GM19328 (cell line): Measurements from ENCODE around the gene GRPR.
"Not testable (repeated sequence)": the region's sequence is repeated elsewhere in the genome, so short reads cannot be mapped to it uniquely, and the experiment has no call there.

Experiments
- ATAC-seq: cut with Tn5 transposase; IDR thresholded peaks from one replicate; pipeline ENCODE4 v1.9.1; 2021; ENCODE audit warnings: mild to moderate bottlenecking, moderate library complexity; ENCODE audit not compliant: unreplicated experiment

GRPR gene

DNA sequence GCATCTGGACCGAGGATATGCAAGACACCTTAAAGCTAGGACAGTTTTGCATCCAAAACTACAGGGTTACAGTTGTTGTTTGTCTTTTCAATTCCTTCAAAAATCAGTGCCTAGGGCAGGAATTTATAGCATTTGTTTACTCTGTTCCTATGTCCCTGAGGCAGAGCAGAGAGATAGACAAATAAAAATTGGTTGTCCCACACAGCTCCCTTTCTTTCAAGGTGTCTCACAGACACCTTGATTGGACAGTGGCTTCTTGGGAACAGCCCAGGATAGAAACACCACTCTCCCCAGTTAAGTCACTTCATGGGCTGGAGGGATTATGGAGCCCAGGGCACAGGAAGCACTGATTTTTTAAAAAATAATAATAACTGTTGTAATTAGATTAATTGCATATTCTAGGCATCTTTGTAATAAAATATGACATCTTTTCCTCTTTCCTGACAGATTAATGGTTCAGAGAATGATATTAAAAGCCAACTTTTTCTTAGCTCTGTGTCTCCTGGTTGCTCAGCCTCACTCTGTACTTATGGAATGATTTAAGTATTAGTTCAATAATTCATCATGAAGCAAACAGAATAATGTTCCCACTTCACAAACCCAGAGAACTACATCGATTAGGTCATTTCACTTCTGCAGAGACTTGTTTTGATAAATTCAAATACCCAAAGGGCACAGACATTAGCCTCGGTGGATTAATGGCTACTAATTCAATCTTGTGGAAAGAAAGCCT lies 52.1 kb downstream of the GRPR start:
- no peak for ATAC-seq

DNA sequence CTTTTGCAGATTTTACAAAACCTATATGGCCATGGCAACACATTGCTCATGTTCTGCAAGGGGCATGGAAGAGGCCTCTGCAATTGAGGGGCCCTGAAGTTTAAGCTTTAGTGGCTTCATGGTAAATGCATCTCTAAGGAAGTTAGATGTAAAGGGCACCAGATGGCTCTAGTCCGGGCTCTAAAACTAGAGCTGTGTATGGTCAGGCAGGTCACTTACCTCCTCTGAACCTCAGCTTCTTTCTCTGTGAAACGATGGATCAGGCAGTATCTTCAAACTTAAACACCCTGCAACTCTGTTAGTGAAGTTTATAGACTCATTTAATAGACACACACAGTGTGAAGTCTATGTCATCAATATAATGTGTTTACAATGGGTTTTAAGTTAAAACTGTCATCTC lies 53.9 kb downstream of the GRPR start:
- ATAC-seq, result no peak

DNA sequence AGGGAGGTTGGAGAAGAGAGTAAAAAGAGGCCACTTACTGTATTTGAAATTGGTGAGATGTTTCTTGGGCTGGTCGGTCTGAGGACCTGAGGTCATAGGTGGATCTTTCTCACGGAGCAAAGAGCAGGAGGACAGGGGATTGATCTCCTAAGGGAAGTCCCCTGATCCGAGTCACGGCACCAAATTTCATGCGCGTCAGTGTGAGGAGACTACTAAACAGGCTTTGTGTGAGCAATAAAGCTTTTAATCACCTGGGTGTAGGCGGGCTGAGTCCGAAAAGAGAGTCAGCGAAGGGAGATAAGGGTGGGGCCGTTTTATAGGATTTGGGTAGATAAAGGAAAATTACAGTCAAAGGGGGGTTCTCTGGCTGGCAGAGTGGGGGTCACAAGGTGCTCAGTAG lies 60.5 kb downstream of the GRPR start:
- not testable (repeated sequence) for ATAC-seq

DNA sequence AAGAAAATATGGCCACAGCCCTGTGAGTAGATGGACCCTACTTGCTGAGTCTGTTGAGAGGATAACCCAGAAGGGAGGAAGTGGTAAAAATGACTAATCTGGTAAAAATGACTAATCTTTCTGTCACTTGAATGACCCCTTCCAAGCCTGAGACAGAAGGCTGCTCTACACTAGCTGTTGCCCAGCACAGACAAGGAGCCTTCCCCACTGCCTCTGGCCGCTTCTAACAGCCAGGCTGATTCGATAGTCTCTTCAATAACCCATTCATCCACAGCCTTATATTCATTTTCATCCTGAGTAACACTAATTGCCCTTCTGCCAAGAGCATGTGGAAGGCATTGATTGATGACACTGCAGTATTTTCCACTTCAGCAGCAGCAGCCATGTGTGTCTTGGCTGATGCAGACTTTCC lies 62.4 kb downstream of the GRPR start:
- ATAC-seq, result peak; percentile 83

DNA sequence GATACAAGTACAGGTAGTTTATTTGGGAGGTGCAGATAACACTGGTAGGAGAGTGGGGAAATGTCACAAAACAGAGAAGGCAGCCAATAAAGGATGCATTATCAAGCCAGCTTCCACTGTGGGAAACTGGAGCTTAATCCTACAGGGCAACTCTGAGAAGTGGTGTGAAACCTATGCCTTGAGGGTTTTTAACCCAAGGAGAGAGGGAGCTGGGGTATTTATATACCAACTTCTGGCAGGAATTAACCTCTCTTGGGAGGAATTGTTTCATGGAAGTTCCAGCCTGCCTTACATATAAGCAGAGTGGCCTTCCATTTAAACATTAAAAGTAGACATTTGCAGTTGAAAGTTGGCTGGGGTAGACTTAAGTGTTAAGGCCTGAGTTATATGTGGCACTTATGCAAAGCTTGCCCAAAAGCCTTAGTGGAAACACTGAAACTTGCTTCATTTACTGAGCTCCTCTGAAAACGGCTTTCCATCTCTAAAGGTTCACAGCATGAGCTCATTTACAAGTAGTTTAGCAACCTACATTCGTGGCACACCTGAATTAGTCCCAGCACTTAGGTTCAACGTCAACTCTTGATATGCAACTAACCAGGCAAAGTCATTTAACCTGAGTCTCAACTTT lies 63.1 kb downstream of the GRPR start:
- ATAC-seq, result no peak

DNA sequence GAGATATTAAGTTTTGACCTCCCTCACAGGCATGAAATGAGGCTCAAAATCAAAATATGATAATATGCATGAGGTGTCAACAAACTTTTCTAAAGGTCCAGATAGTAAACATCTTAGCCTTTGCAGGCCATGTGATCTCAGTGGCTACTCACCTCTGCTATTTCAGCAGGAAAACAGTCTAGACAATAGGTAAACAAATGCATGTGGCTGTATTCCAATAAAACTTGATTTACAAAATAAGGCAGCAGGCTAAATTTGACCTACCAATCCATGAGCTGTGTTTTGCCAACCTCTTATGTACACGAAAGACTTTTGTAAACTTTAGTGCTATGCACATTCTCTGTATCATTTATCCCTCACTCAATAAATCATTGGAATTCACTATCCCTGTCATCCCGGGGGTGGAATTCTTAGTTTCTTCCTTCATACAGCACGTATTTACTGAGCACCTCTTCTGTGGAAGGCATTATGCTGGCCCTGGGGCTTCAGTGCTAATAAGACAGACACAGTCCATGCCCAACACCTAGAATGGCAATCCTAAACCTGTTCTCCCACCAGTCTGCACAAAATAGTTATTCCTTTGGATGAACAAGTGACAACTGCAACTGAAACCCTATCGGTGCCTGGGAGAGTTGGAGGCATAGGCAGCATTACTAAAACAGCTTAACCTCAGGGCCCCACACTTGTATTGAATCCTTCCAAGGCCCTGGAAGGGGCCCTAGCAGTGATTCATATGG lies 63.8 kb downstream of the GRPR start:
- ATAC-seq, result no peak

DNA sequence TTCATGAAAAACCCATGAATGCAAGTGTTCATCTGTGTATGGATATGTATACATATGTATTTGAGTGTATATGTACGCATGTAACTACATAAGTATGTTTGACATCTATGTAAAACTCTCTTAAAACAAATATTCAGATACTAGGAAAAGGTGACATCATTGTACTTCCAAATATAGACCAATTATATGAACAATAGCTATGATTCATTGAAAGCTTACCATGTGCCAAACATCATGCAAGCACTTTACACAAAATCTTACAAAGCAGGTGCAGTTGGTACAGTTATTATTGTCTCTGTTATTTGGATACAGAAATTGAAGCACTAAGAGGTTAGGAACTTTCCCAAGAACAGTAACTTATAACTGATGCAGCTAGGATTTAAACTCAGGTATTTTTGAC lies 65.3 kb downstream of the GRPR start:
- no peak for ATAC-seq

DNA sequence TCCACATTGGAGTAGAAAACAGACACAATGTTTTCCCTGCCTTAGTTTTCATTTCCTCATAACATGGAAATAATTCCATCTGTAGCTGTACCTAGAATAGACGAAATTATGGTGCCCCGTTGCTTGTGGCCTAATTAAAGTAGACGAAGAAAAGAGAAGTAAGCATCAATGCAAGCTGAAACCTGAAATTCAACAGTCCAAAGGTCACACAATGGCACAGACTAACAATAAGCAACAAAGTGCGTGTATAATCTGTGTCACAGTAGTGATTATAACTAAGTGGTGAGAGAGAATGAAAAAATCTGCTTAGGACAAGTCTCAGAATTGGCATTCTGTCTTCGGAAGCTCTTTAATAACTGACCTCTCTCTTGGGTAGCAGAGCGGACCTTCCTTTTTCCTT lies 68.2 kb downstream of the GRPR start:
- ATAC-seq, result no peak

DNA sequence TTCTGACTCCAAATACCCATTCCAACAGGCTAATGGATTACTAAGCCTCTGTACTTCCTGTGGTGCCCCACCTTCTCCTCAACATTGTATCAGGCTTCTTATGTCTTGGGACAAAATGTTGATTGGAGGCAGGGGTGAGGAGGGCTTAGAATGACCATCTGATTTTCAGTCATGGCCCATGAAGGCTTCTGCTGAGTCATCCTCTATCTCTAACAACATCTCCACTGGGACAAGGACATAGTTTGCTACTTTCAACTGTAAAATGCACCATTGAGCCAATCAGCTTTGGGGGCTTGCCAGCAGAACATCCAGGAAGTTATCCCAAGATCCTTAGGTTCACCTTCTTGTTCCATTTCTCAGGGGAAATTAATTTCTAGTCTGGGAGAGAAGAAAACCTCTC lies 73.5 kb downstream of the GRPR start:
- no peak for ATAC-seq

DNA sequence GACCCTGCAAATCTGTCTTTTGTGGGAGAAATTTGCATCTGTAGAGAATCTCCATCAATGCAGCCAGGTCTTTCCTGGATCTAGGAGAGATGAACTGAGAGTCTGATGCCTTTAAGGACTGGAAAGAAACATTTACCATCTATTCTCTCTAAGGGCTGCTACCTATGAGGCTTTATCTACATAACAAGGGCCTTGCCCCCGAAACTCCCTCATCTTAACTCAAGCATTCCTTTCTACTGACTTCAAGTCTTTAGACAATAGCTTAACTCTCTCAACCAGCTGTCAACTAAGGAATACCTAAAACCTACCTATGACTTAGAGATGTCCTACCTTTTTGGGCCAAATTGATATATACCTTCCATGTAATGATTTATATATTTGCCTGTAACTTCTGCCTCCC lies 76.0 kb downstream of the GRPR start:
- ATAC-seq, result no peak

DNA sequence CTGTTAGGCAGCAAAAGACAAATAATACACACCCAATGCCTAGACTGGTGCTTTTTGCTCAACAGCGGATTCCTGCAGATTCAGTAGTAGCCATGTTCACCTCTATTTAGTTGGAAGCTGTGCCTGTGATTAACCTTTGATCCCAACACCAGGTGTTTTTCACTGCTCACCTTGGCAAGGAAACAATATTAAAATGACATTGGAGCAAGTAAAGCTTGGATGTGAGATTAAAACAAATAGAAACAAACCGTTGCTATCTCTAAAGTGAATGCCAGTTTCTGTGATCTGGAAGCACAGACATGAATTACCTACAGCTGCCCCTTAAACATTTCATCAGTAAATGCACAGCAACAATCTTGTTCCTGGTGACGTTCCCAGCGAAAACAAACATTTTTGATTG lies 79.6 kb downstream of the GRPR start:
- no peak for ATAC-seq
